GM19328 (cell line): ENCODE measurements around the gene CUL9.

Experiments used
- ATAC-seq: cut with Tn5 transposase; IDR thresholded peaks from one replicate; pipeline ENCODE4 v1.9.1; 2021; ENCODE audit warnings: mild to moderate bottlenecking, moderate library complexity; ENCODE audit not compliant: unreplicated experiment

CUL9 gene

GRCh38 chr6:43193929-43194328 is 11.9 kb downstream of the CUL9 start:
- ATAC-seq, result no peak

DNA sequence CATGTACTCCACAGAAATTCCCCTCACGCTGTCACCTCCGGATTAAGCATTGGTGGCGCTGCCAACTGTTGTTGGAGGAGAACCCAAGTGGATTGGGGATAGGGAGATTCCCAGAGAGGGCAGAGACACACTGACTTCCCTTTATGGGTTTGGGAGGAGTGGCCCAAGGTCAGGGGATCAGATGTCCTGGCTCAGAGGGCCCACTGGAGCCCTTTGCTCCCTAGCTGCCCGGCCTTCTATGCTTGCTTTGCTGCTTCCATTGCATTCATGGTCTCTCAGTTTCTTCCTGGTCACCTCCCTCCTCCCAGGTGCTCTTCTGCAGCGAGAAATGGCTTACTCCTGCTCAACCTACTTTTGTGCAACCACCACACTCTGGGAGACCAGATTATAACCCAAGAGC is 14.3 kb downstream of the CUL9 start:
- no peak for ATAC-seq

- ATAC-seq, result no peak
Observed at GRCh38 chr6:43199912-43200311, 17.9 kb downstream of the CUL9 start.

GRCh38 chr6:43200541-43200940 is 18.5 kb downstream of the CUL9 start:
- no peak for ATAC-seq

- ATAC-seq, result no peak
Observed at GRCh38 chr6:43202451-43202850, 20.5 kb downstream of the CUL9 start.

- ATAC-seq, result no peak
Observed at GRCh38 chr6:43203029-43203717, 21.2 kb downstream of the CUL9 start.

GRCh38 chr6:43203718-43204095 is 21.7 kb downstream of the CUL9 start:
- no peak for ATAC-seq

- ATAC-seq, result no peak
Observed at GRCh38 chr6:43204271-43205105, 22.5 kb downstream of the CUL9 start.

DNA sequence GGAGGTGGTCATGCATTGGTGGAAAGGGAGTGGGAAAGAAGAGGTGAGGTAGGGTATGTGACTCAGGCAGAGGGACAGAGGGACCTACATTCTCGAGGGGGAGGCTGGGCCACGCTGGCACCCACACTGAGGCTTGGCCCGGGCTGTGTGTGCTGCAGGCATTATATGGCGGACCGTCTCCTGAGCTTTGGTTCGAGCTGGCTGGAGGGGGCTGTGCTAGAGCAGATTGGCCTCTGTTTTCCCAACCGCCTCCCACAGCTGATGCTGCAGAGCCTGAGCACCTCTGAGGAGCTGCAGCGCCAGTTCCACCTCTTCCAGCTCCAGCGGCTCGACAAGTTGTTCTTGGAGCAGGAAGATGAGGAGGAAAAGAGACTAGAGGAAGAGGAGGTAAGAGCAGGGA is 23.9 kb downstream of the CUL9 start:
- ATAC-seq, result no peak

GRCh38 chr6:43207286-43207685 is 25.3 kb downstream of the CUL9 start:
- no peak for ATAC-seq

DNA sequence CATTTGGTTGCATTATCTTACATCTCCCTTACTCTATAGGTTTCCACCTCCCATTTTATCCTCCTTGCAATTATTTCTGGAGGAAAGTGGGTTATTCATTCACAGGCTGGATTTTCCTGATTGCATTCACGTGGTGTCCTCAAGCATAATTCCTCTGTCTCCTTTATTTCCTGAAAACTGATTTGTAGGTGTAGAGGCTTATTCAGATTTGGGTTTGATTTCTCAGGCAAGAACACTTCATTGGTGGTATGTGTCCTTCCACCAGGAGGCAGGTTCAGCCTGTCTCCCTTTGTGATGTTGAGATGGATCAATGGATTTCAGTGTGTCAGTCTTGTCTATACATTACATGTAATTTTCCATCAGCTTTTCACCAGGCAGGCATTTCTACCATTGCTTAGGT is 30.0 kb downstream of the CUL9 start:
- no peak for ATAC-seq

DNA sequence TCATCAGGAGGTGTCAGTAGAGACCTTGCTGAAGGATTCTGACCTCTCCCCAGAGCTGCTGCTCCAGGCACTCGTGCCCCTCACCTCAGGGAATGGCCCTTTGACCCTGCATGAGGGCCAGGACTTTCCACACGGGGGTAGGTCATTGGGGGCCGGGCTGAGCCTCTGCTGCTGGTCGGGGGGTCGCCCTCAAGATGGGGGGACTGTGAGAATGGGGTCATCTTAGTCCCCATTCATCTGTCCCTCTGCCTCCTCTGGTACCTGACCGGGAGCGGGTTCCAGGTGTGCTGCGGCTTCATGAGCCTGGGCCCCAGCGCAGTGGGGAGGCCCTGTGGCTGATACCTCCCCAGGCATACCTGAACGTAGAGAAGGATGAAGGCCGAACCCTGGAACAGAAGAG is 31.4 kb downstream of the CUL9 start:
- no peak for ATAC-seq

DNA sequence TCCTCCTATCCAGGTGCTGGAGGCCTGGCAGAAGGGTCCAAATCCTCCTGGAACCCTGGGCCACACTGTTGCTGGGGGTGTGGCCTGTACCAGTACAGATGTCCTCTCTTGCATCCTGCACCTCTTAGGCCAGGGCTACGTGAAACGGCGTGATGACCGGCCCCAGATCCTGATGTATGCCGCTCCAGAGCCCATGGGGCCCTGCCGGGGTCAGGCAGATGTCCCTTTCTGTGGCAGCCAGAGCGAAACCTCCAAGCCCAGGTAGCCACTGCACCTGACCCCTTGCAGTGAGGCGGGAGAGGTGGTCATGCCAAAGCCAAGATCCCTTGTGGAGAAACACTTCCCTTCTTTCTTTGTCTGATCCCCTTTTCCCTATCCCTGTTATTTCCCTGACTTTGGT is 33.1 kb downstream of the CUL9 start:
- ATAC-seq, result no peak

GRCh38 chr6:43216200-43216599 is 34.2 kb downstream of the CUL9 start:
- ATAC-seq, result no peak

- no peak for ATAC-seq
Observed at GRCh38 chr6:43217351-43217750, 35.4 kb downstream of the CUL9 start.

DNA sequence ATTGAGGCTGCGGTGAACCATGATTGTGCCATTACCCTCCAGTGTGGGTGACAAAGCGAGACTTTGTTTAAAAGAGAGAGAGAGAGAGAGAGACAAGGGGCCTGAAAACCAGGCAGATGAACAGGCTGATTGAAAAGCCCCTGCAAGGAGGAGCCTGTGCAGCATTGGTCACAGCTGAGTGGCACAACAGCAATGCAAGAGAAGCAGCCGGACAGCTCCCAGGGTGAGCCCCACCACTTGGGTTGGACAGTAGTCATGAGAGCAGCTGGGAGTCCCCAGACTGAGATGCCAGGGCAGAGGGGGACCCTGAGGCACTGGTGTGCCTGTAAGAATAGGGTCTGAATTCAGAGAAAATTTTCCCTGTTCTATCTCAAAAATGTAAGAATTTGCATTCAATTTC is 37.1 kb downstream of the CUL9 start:
- ATAC-seq, result no peak

GRCh38 chr6:43219814-43220213 is 37.8 kb downstream of the CUL9 start:
- no peak for ATAC-seq

- no peak for ATAC-seq
Observed at GRCh38 chr6:43220439-43220951, 38.5 kb downstream of the CUL9 start.

- ATAC-seq, result no peak
Observed at GRCh38 chr6:43221046-43221972, 39.3 kb downstream of the CUL9 start.

- ATAC-seq, result no peak
Observed at GRCh38 chr6:43222418-43223059, 40.5 kb downstream of the CUL9 start.

GRCh38 chr6:43223175-43223574 is 41.2 kb downstream of the CUL9 start:
- ATAC-seq, result no peak
